ENCODE measurements around the gene TPGS1.

The TPGS1 gene

DNA sequence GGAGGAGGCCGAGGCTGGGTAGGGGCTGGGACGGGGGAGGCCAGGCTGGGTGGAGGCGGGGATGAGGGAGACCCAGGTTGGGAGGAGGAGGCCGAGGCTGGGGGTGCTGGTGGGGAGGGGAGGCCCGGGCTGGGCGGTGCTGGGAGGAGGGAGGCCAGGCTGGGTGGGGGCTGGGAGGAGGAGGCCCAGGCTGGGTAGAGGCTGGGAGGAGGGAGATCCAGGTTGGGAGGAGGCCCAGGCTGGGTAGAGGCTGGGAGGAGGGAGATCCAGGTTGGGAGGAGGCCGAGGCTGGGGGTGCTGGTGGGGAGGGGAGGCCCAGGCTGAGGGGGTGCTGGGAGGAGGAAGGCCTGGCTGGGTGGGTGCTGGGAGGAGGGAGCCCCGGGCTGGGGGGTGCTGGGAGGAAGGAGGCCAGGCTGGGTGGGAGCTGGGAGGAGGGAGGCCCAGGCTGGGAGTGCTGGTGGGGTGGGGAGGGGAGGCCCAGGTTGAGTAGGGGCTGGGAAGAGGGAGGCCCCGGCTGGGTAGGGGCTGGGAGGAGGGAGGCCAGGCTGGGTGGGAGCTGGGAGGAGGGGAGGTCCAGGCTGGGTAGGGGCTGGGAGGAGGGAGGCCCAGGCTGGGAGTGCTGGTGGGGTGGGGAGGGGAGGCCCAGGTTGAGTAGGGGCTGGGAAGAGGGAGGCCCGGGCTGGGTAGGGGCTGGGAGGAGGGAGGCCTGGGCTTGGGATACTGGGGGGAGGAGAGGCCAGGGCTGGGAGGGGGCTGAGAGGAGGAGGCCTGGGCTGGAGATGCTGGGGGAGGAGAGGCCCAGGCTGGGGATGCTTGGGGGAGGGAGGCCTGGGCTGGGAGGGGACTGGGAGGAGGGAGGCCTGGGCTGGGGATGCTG lies 10.7 kb downstream of the TPGS1 start:
- Mint-ChIP-seq H3K4me3 (no peak overlapping the region), H3K27ac (no peak overlapping the region), H3K9me3 (no peaks in the 10 kb centered on the region), H3K4me1 (peaks cover 13% of the 10 kb centered on the region), H3K36me3 (peaks cover 6% of the 10 kb centered on the region)
- ATAC-seq (no peak), DNase-seq (ENCODE audit: low spot score in 2 of 2) (no peak)

DNA sequence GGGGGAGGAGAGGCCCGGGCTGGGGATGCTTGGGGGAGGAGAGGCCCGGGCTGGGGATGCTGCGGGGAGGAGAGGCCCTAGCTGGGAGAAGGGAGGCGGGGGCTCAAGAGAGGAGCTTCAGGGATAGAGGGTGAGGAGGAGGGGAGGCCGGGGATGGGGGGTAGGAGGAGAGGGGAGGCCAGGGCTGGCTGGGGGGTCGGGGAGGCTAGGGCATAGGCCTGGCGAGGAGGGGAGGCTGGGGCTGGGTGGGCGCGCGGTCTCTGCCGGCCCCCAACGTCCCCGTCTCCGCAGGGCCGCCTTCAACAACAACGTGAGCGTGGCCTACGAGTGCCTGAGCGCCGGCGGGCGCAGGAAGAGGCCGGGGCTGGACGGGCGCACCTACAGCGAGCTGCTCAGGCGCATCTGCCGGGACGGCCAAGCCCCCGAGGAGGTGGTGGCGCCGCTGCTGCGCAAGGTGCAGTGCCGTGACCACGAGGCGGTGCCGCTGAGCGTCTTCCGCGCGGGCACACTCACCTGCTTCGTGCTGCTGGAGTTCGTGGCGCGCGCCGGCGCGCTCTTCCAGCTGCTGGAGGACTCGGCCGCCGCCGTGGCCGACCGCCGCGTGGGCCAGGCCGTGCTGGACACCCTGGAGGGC lies 11.4 kb downstream of the TPGS1 start:
- H3K36me3 Mint-ChIP-seq: peaks cover 6% of the 10 kb centered on the region
- no peak overlapping the region for H3K27ac Mint-ChIP-seq
- DNase-seq (ENCODE audit: low spot score in 2 of 2) (no peak), ATAC-seq (peak; percentile 83)
- no peaks in the 10 kb centered on the region for H3K9me3 Mint-ChIP-seq
- no peak overlapping the region for H3K4me3 Mint-ChIP-seq
- peaks cover 13% of the 10 kb centered on the region for H3K4me1 Mint-ChIP-seq

DNA sequence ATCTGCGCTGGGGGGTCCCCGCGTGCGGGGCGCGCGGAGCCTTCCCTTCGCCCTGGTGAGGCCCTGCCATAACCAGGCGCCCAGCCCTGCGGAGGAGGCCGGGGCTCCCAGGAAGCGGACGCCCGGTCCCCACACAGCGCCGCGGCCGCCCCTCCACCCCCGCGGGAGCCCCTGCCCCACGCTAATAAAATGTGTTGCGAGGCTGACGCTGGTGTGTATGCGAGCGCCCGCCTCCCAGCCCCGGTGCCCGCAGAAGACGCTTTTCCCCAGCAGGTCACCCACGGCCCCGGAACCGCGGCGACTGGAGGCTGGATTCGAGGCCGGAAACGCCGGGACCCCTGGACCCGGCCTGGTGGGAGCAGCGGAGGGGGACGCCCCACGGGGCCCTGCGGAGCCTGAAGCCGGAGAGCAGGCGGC lies 12.2 kb downstream of the TPGS1 start:
- ATAC-seq (peak; percentile 9), DNase-seq (ENCODE audit: low spot score in 2 of 2) (no peak)
- H3K27ac Mint-ChIP-seq: no peak overlapping the region
- peaks cover 6% of the 10 kb centered on the region for H3K36me3 Mint-ChIP-seq
- H3K4me1 Mint-ChIP-seq: peaks cover 6% of the 10 kb centered on the region
- H3K4me3 Mint-ChIP-seq: no peak overlapping the region
- no peaks in the 10 kb centered on the region for H3K9me3 Mint-ChIP-seq

DNA sequence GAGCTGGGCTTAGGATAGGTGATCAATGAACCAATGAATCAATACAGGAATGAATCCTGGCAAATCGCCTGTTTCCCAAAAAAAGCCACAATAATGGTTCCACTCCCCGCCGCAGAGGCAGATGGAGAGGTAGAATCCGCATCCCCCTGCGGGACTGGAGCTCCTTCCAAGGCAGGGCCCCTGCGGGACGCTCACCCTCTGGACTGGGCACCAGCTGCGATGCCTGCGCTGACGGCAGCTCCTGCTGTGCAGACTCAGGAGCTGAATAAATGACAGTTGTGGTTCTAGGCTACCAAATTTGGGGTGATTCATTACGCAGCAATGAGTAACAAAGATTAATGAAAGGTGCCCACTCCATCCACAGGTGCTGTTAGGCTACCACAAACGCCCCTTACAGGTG lies 15.4 kb downstream of the TPGS1 start:
- no peak for ATAC-seq
- no peaks in the 10 kb centered on the region for H3K9me3 Mint-ChIP-seq
- no peak for DNase-seq (ENCODE audit: low spot score in 2 of 2)

DNA sequence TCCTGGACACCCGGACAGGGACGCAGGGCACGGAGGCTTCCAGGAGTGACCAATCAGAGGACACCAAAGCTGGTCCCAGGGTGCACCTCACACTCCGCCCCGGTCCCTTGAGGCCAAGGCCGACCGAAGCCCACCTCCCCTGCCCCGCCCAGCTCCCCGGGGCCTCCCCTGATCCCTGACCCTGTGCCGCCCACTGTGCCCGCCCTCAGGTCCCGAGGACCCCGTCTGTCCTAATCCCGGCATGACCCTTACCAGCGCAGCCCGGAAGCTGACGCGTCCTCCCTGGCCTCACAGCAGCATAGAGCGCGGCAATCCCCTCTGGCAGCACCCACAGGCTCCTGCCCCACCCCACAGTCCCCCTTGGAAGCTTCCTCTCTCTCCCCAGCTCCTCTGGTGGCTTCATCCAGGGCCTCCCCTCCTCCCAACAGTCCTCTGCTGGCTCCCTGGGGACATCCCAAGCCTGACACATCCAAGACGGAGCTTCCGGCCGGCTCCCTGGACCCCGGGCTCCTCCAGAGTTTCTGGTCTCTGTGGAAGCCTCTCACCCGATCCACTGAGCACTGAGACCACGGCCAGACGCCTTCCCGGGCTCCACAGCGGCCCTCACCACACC lies 16.9 kb downstream of the TPGS1 start:
- ATAC-seq (peak; percentile 29), DNase-seq (ENCODE audit: low spot score in 2 of 2) (no peak)
- Mint-ChIP-seq H3K36me3 (no peaks in the 10 kb centered on the region), H3K4me1 (peaks cover 5% of the 10 kb centered on the region), H3K4me3 (no peak overlapping the region), H3K9me3 (no peaks in the 10 kb centered on the region), H3K27ac (no peak overlapping the region)

More for the DNA sequence above, 15.4 kb downstream of the TPGS1 start:
- Mint-ChIP-seq H3K27ac (no peak overlapping the region), H3K36me3 (no peaks in the 10 kb centered on the region), H3K4me1 (peaks cover 5% of the 10 kb centered on the region), H3K4me3 (no peak overlapping the region)

DNA sequence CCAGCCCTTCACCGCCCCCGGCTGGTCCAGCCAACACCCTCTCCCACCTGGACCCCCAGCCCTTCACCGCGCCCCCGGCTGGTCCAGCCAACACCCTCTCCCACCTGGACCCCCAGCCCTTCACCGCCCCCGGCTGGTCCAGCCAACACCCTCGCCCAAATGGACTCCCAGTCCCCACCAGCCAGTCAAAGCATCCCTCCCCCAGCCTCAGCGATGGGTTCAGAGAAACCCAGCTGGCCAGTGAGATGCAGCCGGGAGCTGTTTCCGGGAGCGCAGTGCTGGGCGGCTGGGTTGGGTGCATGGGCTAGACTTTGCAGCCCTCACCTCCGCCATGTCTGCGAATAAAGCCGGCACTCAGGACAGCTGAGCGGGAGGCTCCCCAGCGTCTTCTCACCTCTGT lies 17.7 kb downstream of the TPGS1 start:
- Mint-ChIP-seq H3K27ac (peak overlapping the region; percentile 27), H3K36me3 (no peaks in the 10 kb centered on the region), H3K9me3 (no peaks in the 10 kb centered on the region), H3K4me3 (no peak overlapping the region), H3K4me1 (peaks cover 5% of the 10 kb centered on the region)
- DNase-seq (ENCODE audit: low spot score in 2 of 2): no peak
- no peak for ATAC-seq

DNA sequence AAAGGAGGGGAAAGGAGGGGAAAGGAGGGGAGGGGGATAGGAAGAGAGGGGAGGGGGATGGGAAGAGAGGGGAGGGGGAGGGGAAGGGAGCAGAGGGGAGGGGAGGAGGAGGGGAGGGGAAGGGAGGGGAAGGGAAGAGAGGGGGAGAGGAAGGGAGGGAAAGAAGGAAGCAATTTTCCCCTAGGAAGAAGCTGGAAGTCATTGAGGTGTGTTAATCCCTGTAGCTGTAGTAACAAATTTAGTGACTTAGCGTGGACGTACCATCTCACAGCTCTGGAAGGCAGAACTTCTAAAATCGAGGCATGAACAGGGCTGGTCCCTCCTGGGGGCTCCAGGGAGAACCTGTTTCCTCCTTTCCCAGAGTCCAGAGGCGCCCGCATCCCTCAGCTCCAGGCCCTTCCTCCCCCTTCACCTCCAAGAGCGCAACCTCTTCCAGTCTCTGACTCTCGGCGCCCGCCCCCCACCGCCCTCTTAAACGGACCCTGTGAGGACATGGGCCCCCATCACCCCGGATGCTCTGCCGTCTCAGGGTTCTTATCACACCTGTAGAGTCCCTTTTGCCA lies 18.6 kb downstream of the TPGS1 start:
- peaks cover 5% of the 10 kb centered on the region for H3K4me1 Mint-ChIP-seq
- H3K9me3 Mint-ChIP-seq: no peaks in the 10 kb centered on the region
- H3K36me3 Mint-ChIP-seq: no peaks in the 10 kb centered on the region
- ATAC-seq: no peak
- H3K4me3 Mint-ChIP-seq: no peak overlapping the region
- no peak overlapping the region for H3K27ac Mint-ChIP-seq
- no peak for DNase-seq (ENCODE audit: low spot score in 2 of 2)

DNA sequence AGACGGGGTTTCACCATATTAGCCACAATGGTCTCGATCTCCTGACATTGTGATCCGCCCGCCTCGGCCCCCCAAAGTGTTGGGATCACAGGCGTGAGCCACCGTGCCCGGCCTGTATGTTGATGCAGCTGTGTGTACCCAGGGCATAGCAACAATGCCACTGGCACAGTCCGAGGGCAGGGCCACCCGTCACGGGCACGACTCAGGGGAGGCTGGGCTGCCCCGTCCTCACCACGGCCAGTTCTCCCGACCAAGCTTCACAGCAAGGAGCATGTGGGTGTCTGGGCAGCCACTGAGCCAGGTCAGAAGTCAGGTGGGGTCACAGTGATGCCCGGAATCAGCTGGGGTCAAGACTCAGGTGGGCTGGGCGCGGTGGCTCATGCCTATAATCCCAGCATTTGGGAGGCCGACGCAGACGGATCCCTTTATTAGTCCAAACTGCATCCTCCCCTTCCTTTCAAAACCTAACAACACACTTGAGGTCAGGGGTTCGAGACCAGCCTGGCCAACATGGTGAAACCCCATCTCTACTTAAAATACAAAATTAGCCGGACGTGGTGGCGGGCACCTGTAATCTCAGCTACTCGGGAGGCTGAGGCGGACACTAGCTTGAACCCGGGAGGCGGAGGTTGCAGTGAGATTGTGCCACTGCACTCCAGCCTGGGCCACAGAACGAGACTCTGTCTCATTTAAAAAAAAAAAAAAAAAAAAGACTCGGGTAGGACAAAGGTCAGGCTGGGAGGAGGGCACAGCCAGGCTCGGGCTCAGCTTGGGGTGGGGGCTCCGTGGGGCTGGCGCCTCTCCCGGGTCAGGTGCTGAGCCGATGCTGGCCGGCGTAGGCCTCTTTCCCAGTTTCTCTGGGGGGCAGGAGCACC lies 23.1 kb downstream of the TPGS1 start:
- ATAC-seq (no peak), DNase-seq (ENCODE audit: low spot score in 2 of 2) (no peak)
- Mint-ChIP-seq H3K4me1 (peaks cover 19% of the 10 kb centered on the region), H3K4me3 (peak overlapping the region; percentile 77), H3K36me3 (no peaks in the 10 kb centered on the region), H3K9me3 (no peaks in the 10 kb centered on the region), H3K27ac (peak overlapping the region; percentile 61)

DNA sequence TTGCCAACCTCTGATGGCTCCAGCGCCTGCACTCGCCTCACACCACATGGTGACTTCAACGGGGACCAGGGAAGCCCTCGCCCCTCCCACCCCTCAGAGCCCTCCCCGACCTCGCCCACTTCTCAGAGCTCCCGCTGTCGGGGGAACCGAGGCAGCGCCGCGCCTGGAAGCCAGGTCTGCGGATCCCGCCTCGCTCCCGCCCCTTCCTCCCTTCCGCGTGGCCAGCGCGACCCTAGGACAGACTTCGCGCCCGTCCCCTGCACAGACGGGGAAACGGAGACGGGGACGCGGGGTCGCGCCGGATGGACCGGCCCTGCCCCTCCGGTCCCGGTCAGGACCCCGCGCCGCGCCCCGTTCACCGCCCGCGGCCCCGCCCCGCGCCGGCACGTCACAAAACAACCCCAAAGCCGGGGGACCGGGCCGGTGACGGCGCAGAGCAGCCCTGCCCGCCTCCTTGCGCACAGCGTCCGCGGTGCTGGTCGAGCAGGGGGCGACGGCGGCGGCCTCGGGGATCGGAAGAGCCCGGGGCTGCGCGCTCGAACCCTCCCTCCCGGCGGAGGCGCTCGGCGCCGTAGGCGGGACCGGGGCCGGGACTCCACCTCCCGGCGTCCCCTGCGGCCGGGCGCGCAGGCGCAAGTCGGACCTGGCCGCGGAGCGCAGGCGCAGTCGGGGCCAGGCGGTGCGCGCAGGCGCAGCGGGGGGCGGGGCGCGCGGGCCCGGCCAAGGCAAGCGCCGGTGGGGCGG lies 23.9 kb downstream of the TPGS1 start:
- Mint-ChIP-seq H3K4me1 (peaks cover 16% of the 10 kb centered on the region), H3K36me3 (no peaks in the 10 kb centered on the region), H3K4me3 (peak overlapping the region; percentile 77), H3K9me3 (no peaks in the 10 kb centered on the region), H3K27ac (peak overlapping the region; percentile 61)
- ATAC-seq (peak; percentile 79), DNase-seq (ENCODE audit: low spot score in 2 of 2) (peak; percentile 96 to 99)

DNA sequence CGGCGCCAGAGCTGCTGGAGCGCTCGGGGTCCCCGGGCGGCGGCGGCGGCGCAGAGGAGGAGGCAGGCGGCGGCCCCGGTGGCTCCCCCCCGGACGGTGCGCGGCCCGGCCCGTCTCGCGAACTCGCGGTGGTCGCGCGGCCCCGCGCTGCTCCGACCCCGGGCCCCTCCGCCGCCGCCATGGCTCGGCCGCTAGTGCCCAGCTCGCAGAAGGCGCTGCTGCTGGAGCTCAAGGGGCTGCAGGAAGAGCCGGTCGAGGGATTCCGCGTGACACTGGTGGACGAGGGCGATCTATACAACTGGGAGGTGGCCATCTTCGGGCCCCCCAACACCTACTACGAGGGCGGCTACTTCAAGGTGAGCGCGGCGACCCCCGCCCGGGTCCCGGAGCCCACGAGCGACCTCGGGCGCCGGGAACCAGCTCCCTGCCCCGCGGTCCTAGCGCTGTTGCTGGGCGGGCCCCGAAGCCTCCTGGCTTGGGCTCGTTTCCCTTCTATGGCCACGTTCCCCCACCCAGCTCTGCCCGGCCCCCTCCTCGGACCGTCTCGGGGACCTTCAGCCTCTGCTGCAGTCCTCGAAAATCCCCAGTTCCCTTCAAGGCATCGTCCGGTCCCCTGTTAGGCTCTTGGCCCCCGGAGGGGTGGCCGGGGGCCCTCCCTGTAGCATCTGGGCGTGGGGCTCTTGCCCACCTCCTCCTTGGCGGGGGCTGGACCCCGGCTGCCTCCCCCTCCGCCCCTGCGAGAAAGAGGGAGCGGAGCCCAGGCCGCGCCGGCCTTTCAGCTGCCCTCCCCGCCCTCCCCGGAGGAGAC lies 24.7 kb downstream of the TPGS1 start, which contains the start of gene CDC34:
Gene CDC34 (plus strand): TSS at position 8 of the 808 bp plus-strand sequence. CDS start 172 bp downstream, at position 180.
- H3K9me3 Mint-ChIP-seq: no peaks in the 10 kb centered on the region
- H3K36me3 Mint-ChIP-seq: no peaks in the 10 kb centered on the region
- peak within 1 kb of the TSS; percentile 77 for H3K4me3 Mint-ChIP-seq
- H3K27ac Mint-ChIP-seq: peak within 1 kb of the TSS; percentile 88
- no peak for DNase-seq (ENCODE audit: low spot score in 2 of 2)
- peaks cover 16% of the 10 kb centered on the region for H3K4me1 Mint-ChIP-seq
- peak; percentile 52 for ATAC-seq

DNA sequence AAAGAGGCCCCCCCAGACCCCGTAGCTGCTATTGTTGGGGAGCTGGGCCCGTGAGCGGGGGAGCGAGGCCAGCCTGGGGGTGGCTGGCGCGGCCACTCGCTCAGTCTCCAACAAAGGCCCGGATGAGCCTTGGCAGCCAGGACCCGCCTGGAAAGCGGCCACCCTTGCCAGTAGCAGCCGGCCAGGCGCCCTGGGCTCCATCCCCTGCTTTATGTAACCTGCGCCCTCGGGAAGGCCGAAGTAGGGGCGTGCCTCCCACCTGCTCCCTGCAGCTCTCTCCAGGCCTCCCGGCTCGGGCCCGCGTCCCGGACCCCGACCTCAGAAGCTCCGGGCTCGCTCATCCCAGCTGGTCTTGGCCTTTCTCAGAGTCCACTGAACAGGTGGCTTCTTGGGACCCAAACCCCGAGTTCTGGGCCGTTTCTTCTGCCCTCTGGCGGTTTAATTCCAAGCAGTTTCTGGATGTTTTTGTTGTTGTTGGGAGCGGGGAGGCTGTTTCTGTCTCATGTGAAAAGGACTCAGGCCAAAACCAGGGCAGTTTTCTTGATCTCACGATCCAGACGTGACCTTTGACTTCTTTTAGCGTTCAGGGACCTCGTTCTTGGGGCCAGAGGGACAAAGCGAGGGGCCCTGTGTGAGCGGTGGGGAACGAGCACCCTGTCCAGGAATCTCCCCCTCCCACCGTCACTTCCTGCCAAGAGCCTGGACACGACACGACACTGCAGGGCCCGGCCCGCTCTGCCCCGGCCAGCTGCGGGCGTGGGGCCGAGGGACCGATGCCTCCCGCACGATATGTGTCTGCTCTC lies 25.5 kb downstream of the TPGS1 start:
- Mint-ChIP-seq H3K27ac (peak overlapping the region; percentile 88), H3K4me3 (peak overlapping the region; percentile 77), H3K9me3 (no peaks in the 10 kb centered on the region), H3K36me3 (peaks cover 4% of the 10 kb centered on the region), H3K4me1 (peaks cover 16% of the 10 kb centered on the region)
- no peak for DNase-seq (ENCODE audit: low spot score in 2 of 2)
- ATAC-seq: no peak

DNA sequence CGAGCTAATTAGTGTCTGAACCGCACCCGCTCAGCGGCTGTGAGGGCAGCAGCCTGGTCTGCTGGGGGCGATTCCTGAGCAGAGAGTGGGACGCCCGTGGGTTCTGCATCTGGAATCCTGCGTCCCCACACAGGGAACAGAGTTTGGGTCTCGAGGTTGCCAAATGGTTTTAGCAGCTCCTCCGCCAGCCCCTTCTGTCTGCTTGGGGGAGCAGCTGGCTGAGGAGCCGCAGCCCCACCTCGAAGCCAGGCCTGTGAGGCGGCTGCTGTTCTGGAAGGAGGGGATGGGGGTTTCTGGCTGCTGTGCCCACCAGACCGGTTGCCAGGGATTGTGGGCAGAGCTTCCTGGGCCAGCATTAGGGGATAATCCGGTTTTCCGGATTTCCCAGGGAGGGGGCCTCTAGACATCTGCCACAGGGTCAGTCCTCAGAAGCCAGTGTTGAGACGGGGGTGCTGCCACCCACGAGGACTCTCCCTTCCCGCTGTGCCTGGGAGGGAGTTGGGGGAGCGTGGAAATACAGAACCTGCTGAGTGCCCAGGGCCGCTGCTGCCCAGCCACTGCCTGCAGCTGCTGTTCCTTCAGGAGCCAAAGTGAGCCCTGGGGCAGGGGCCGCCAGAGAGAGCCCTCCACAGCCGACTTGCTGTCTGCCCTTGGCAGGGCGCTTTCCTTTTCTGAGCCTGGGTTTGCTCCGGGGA lies 26.2 kb downstream of the TPGS1 start:
- no peak for ATAC-seq
- H3K4me3 Mint-ChIP-seq: peak overlapping the region; percentile 77
- no peak for DNase-seq (ENCODE audit: low spot score in 2 of 2)
- H3K27ac Mint-ChIP-seq: peak overlapping the region; percentile 88
- H3K4me1 Mint-ChIP-seq: peaks cover 16% of the 10 kb centered on the region
- no peaks in the 10 kb centered on the region for H3K9me3 Mint-ChIP-seq
- H3K36me3 Mint-ChIP-seq: peaks cover 12% of the 10 kb centered on the region

Data from stimulated activated effector memory CD8-positive, alpha-beta T cell treated with anti-CD3 and anti-CD28 coated beads, Interleukin-12 subunit alpha, Interleukin-12 subunit beta, amount 100 ng/mL, for 72 hours (primary cell).